Nephron progenitor cell (in vitro differentiated cells): ENCODE results near the gene KIF3B.

Experiments used
- DNase-seq: peaks from one replicate; pipeline ENCODE4 v3.0.0; 2021
- H3K27ac Mint-ChIP-seq: 2 replicates; pipeline ENCODE4 v1.8.0; 2021; ENCODE audit warnings: mild to moderate bottlenecking, moderate library complexity, mixed read lengths
- H3K27me3 Mint-ChIP-seq: 2 replicates; pipeline ENCODE4 v1.8.0; 2021; ENCODE audit warnings: mild to moderate bottlenecking, low read depth, mixed read lengths; ENCODE audit not compliant: poor library complexity
- H3K36me3 Mint-ChIP-seq: 2 replicates; pipeline ENCODE4 v1.8.0; 2021; ENCODE audit warnings: low read depth, mixed read lengths
- H3K4me1 Mint-ChIP-seq: 2 replicates; pipeline ENCODE4 v1.8.0; 2021; ENCODE audit warnings: mixed read lengths
- H3K4me3 Mint-ChIP-seq: 2 replicates; pipeline ENCODE4 v1.8.0; 2021; ENCODE audit warnings: mild to moderate bottlenecking, moderate library complexity, mixed read lengths
- H3K9me3 Mint-ChIP-seq: 2 replicates; pipeline ENCODE4 v1.8.0; 2021; ENCODE audit warnings: mild to moderate bottlenecking, moderate library complexity, mixed read lengths
- CTCF ChIP-seq: fragments of 200-600 bp; sonication (generic); IDR thresholded peaks from 2 replicates; pipeline ENCODE4 v1.5.0; 2021; ENCODE audit warnings: antibody characterized with exemption

The KIF3B gene

GRCh38 chr20:32231847-32232246 lies 45.6 kb upstream of the KIF3B start:
- H3K27ac Mint-ChIP-seq, result peak overlapping the region; percentile 53
- DNase-seq, result no peak
- TF ChIP-seq CTCF, result no peak
- no peak overlapping the region for H3K4me3 Mint-ChIP-seq
- H3K36me3 Mint-ChIP-seq, result peaks cover 69% of the 10 kb centered on the region
- H3K9me3 Mint-ChIP-seq, result no peaks in the 10 kb centered on the region
- H3K27me3 Mint-ChIP-seq, result peaks cover 3% of the 10 kb centered on the region
- peaks cover 5% of the 10 kb centered on the region for H3K4me1 Mint-ChIP-seq

GRCh38 chr20:32232326-32232886 lies 45.0 kb upstream of the KIF3B start:
- TF ChIP-seq CTCF, result no peak
- no peak overlapping the region for H3K27ac Mint-ChIP-seq
- DNase-seq, result no peak
- peaks cover 3% of the 10 kb centered on the region for H3K27me3 Mint-ChIP-seq
- H3K4me3 Mint-ChIP-seq, result no peak overlapping the region
- H3K36me3 Mint-ChIP-seq, result peaks cover 74% of the 10 kb centered on the region
- H3K4me1 Mint-ChIP-seq, result peaks cover 5% of the 10 kb centered on the region
- no peaks in the 10 kb centered on the region for H3K9me3 Mint-ChIP-seq

GRCh38 chr20:32233286-32233685 lies 44.2 kb upstream of the KIF3B start:
- no peak for TF ChIP-seq CTCF
- Mint-ChIP-seq H3K4me3 (no peak overlapping the region), H3K4me1 (peaks cover 5% of the 10 kb centered on the region), H3K9me3 (no peaks in the 10 kb centered on the region), H3K27me3 (peaks cover 3% of the 10 kb centered on the region), H3K27ac (peak overlapping the region; percentile 88), H3K36me3 (peaks cover 70% of the 10 kb centered on the region)
- DNase-seq, result no peak

- peaks cover 3% of the 10 kb centered on the region for H3K27me3 Mint-ChIP-seq
- H3K36me3 Mint-ChIP-seq, result peaks cover 61% of the 10 kb centered on the region
- no peak overlapping the region for H3K4me3 Mint-ChIP-seq
- no peak for DNase-seq
- peaks cover 5% of the 10 kb centered on the region for H3K4me1 Mint-ChIP-seq
- no peak for TF ChIP-seq CTCF
- H3K9me3 Mint-ChIP-seq, result no peaks in the 10 kb centered on the region
- H3K27ac Mint-ChIP-seq, result peak overlapping the region; percentile 68
These were observed 43.2 kb upstream of the KIF3B start for GRCh38 chr20:32234135-32234808.

GRCh38 chr20:32235331-32236047 lies 42.0 kb upstream of the KIF3B start:
- no peaks in the 10 kb centered on the region for H3K9me3 Mint-ChIP-seq

More at GRCh38 chr20:32235331-32236047, 42.0 kb upstream of the KIF3B start:
- DNase-seq, result no peak
- H3K27ac Mint-ChIP-seq, result peak overlapping the region; percentile 66
- TF ChIP-seq CTCF, result no peak
- no peak overlapping the region for H3K4me3 Mint-ChIP-seq
- H3K4me1 Mint-ChIP-seq, result peaks cover 15% of the 10 kb centered on the region
- H3K27me3 Mint-ChIP-seq, result peaks cover 6% of the 10 kb centered on the region
- peaks cover 56% of the 10 kb centered on the region for H3K36me3 Mint-ChIP-seq
